ENCODE data around the gene RNF186.

Gene RNF186

GRCh38 chr1:19859876-19860275 lies 44.8 kb upstream of the RNF186 start:
- Histone ChIP-seq H3K9me3 (ENCODE audit: control insufficient read depth, insufficient read depth, low read length) (no peaks in the 10 kb centered on the region), H3K27ac (ENCODE audit: low read depth, low read length) (no peak overlapping the region), H3K4me2 (ENCODE audit: low read length) (no peak overlapping the region), H4K20me1 (ENCODE audit: control insufficient read depth, insufficient read depth, low read depth, low read length) (no peaks in the 10 kb centered on the region), H3F3A (ENCODE audit: control insufficient read depth, insufficient read depth) (no peaks in the 10 kb centered on the region), H3K4me1 (ENCODE audit: control insufficient read depth, low read length) (no peaks in the 10 kb centered on the region), H3K27me3 (ENCODE audit: control insufficient read depth, low read length) (peaks cover 4% of the 10 kb centered on the region; the same call in 1 of the 2 replicates), H3K79me2 (ENCODE audit: control insufficient read depth, low read length) (no peaks in the 10 kb centered on the region), H3K9me2 (replicated peaks; ENCODE audit: control insufficient read depth, low read length) (no peaks in the 10 kb centered on the region), H3K36me3 (ENCODE audit: control insufficient read depth, low read length) (no peaks in the 10 kb centered on the region), H3K4me3 (ENCODE audit: low read length) (no peak overlapping the region)
- no peak for TF ChIP-seq EZH2phosphoT487 (IDR thresholded peaks at IDR 0.05; ENCODE audit: borderline replicate concordance, low read length)
- TF ChIP-seq CTCF (IDR thresholded peaks at IDR 0.05; ENCODE audit: low read depth, low read length, poor library complexity, severe bottlenecking) = no peak

GRCh38 chr1:19858893-19859292 lies 43.8 kb upstream of the RNF186 start:
- Histone ChIP-seq H3K4me2 (ENCODE audit: low read length) (no peak overlapping the region), H3K27me3 (ENCODE audit: control insufficient read depth, low read length) (peaks cover 4% of the 10 kb centered on the region; the same call in 1 of the 2 replicates), H3F3A (ENCODE audit: control insufficient read depth, insufficient read depth) (no peaks in the 10 kb centered on the region), H3K4me3 (ENCODE audit: low read length) (no peak overlapping the region), H3K79me2 (ENCODE audit: control insufficient read depth, low read length) (no peaks in the 10 kb centered on the region), H3K9me2 (replicated peaks; ENCODE audit: control insufficient read depth, low read length) (no peaks in the 10 kb centered on the region), H3K9me3 (ENCODE audit: control insufficient read depth, insufficient read depth, low read length) (no peaks in the 10 kb centered on the region), H4K20me1 (ENCODE audit: control insufficient read depth, insufficient read depth, low read depth, low read length) (no peaks in the 10 kb centered on the region), H3K4me1 (ENCODE audit: control insufficient read depth, low read length) (no peaks in the 10 kb centered on the region), H3K27ac (ENCODE audit: low read depth, low read length) (no peak overlapping the region), H3K36me3 (ENCODE audit: control insufficient read depth, low read length) (no peaks in the 10 kb centered on the region)
- no peak for TF ChIP-seq CTCF (IDR thresholded peaks at IDR 0.05; ENCODE audit: low read depth, low read length, poor library complexity, severe bottlenecking)
- no peak for TF ChIP-seq EZH2phosphoT487 (IDR thresholded peaks at IDR 0.05; ENCODE audit: borderline replicate concordance, low read length)

- Histone ChIP-seq H3K9me2 (replicated peaks; ENCODE audit: control insufficient read depth, low read length) (no peaks in the 10 kb centered on the region), H3K4me2 (ENCODE audit: low read length) (no peak overlapping the region), H3K36me3 (ENCODE audit: control insufficient read depth, low read length) (no peaks in the 10 kb centered on the region), H3K4me3 (ENCODE audit: low read length) (no peak overlapping the region), H3K9me3 (ENCODE audit: control insufficient read depth, insufficient read depth, low read length) (no peaks in the 10 kb centered on the region), H3K27me3 (ENCODE audit: control insufficient read depth, low read length) (no peaks in the 10 kb centered on the region), H3K27ac (ENCODE audit: low read depth, low read length) (no peak overlapping the region), H3K4me1 (ENCODE audit: control insufficient read depth, low read length) (no peaks in the 10 kb centered on the region), H3K79me2 (ENCODE audit: control insufficient read depth, low read length) (no peaks in the 10 kb centered on the region), H4K20me1 (ENCODE audit: control insufficient read depth, insufficient read depth, low read depth, low read length) (no peaks in the 10 kb centered on the region), H3F3A (ENCODE audit: control insufficient read depth, insufficient read depth) (no peaks in the 10 kb centered on the region)
- TF ChIP-seq EZH2phosphoT487 (IDR thresholded peaks at IDR 0.05; ENCODE audit: borderline replicate concordance, low read length) (no peak), CTCF (IDR thresholded peaks at IDR 0.05; ENCODE audit: low read depth, low read length, poor library complexity, severe bottlenecking) (no peak)
Measured at GRCh38 chr1:19854866-19855265, 39.8 kb upstream of the RNF186 start.

GRCh38 chr1:19852036-19852435 lies 37.0 kb upstream of the RNF186 start:
- Histone ChIP-seq H3K27me3 (ENCODE audit: control insufficient read depth, low read length) (peaks cover 5% of the 10 kb centered on the region), H3F3A (ENCODE audit: control insufficient read depth, insufficient read depth) (no peaks in the 10 kb centered on the region), H3K79me2 (ENCODE audit: control insufficient read depth, low read length) (no peaks in the 10 kb centered on the region), H3K9me2 (replicated peaks; ENCODE audit: control insufficient read depth, low read length) (no peaks in the 10 kb centered on the region), H3K9me3 (ENCODE audit: control insufficient read depth, insufficient read depth, low read length) (no peaks in the 10 kb centered on the region), H3K4me2 (ENCODE audit: low read length) (no peak overlapping the region), H3K27ac (ENCODE audit: low read depth, low read length) (no peak overlapping the region), H3K36me3 (ENCODE audit: control insufficient read depth, low read length) (no peaks in the 10 kb centered on the region), H3K4me1 (ENCODE audit: control insufficient read depth, low read length) (no peaks in the 10 kb centered on the region), H4K20me1 (ENCODE audit: control insufficient read depth, insufficient read depth, low read depth, low read length) (no peaks in the 10 kb centered on the region), H3K4me3 (ENCODE audit: low read length) (no peak overlapping the region)
- no peak for TF ChIP-seq EZH2phosphoT487 (IDR thresholded peaks at IDR 0.05; ENCODE audit: borderline replicate concordance, low read length)
- no peak for TF ChIP-seq CTCF (IDR thresholded peaks at IDR 0.05; ENCODE audit: low read depth, low read length, poor library complexity, severe bottlenecking)
